ENCODE measurements around the gene ZNF219.

DNA sequence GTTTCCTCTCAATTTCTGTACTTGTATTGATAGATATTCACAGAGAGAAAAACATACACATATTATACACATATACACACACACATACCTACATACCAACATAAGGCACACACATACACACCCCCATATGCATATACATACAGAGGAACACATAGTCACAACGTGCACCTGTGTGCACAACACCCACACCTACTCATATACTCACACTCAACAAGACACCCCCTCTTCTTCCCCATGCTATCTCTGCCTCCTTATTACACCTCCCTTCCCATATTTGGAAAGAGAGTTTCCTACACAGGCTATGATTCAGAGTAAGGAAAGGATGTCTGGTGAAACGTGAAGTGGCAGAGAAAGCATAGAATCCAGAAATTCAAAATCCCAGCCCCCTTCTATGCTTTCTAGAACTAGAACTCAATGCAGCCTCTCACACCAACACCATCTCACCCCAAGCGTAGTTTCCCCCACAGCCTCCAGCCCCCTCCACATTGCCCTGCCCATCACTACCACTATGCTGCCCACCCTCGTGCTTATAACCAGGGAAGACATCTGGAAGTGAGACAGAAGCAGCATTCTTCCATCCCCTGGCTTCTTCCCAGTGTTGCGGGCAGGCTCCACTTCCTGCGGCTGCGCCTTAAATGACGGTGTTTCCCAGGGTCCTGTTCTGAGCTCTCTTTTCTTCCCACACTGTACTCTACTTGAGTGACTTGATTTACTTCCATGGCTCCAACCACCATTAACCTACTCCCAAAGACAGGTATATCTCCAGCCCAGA lies 38.4 kb downstream of the ZNF219 start:
- no peak for TF ChIP-seq YY1 (IDR thresholded peaks at IDR 0.05; ENCODE audit: insufficient read depth, insufficient read length)
- TF ChIP-seq ZNF274 (IDR thresholded peaks at IDR 0.05; ENCODE audit: low read depth, low read length): no peak

All from NT2/D1 (cell line).